RPMI7951 (cell line): ENCODE measurements around the gene NEURL4. TPM values are rescaled to one million over a fixed set of nuclear protein-coding genes. Genes with fewer than 3 reads are reported as not detected.

Experiments used
- DNase-seq: peaks from one replicate; pipeline ENCODE4 v3.0.0-alpha.2; 2012; ENCODE audit warnings: low read depth
- total RNA-seq: library from RNA; depleted of rRNA; stranded (reverse); fragments of >200 nt; shearing (Covaris generic); gene quantifications from 2 replicates; pipeline ENCODE4 v1.2.3, GENCODE V29; 2014

The NEURL4 gene
- total RNA-seq, 1 experiment from 2014 or later: 3.5 TPM

DNA sequence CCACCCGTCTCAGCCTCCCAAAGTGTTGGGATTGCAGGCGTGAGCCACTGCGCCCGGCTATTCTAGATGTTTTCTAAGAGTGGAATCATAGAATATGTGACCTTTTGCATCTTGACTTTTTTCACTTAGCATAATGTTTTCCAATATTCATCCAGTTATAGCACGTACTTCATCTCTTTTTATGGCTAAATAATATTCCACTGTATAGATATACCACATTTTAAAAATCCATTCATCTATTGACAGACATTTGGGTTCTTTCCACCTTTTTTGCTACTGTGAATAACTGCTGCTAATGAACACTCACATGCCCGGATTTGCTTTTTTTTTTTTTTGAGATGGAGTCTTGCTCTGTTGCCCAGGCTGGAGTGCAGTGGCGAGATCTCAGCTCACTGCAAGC, 25.0 kb downstream of the NEURL4 start:
- DNase-seq: no peak

DNA sequence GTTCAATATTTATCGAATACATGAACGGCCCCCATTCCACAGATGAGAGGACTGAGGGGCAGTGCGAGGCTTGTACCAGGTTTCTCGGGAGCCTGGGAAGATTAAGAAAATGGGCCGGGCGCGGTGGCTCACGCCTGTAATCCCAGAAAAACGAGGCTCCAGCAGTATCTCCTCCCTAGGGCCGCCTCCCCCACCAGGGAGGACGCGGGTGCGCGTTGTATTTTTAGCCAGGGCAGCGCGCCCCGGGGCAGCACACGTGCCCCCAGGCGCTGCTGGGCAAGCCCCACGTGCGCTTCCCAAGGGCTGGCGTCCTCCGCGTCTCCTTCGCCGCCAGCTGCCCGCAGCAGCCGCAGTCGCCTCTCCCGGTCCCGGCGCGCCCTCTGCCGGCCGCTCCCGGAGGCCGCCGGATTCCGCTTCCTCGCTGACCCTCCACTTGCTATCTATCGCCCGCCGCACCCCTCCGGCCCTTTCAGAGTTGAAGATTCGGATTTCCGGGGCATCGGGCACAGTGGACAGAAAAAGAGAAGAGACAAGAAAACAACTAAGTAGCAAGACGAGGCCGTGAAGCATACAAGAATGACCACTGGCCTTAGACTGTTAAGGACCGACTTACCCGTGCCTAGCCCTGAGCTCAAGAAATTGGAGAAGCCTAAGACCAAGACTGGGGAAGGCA, 32.8 kb downstream of the NEURL4 start:
- peak; percentile 75 for DNase-seq

DNA sequence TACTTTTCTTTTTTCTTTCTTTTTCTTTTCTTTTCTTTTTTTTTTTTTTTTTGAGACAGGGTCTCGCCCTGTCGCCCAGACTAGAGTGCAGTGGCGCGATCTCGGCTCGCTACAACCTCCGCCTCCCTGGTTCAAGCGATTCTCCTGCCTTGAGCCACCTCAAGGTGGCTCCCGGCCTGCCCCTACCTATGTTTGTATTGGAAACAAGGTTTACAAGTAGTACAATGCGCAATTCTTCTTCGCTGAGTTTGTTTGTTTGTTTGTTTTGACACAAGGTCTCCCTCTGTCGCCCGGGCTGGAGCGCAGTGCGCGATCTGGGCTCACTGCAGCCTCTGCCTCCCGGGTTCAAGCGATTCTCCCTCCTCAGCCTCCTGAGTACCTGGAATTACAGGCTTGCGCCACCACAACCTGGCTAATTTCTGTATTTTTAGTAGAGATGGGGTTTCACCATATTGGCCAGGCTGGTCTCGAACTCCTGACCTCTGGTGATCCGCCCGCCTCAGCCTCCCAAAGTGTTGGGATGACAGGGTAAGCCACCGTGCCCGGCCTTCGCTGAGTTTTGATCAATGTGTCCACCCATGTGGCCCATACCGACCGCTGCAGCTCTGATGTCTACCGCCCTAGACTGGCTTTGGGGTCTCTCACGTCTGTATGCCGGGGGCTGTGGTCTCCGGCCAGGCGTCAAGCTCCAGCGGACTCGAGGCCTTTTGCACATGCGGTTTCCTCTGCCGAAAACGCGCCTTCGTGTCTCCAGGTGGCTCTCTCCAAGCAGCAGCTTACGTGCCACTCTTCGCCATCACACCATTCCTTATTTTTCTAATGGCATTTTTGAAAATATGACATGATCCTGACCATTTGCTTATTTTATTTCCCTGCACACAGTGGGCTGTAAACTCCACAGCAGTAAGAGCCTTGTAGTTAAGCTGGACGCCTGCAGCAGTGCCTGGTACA, 33.6 kb downstream of the NEURL4 start:
- DNase-seq: no peak

- DNase-seq: peak; percentile 57
Measured at GRCh38 chr17:7294614-7295153, 34.5 kb downstream of the NEURL4 start, which contains the start of gene YBX2. YBX2 (minus strand) TSS chr17:7294639; CDS start chr17:7294500, 139 bp downstream.

GRCh38 chr17:7293816-7294613, 35.1 kb downstream of the NEURL4 start:
- no peak for DNase-seq

DNA sequence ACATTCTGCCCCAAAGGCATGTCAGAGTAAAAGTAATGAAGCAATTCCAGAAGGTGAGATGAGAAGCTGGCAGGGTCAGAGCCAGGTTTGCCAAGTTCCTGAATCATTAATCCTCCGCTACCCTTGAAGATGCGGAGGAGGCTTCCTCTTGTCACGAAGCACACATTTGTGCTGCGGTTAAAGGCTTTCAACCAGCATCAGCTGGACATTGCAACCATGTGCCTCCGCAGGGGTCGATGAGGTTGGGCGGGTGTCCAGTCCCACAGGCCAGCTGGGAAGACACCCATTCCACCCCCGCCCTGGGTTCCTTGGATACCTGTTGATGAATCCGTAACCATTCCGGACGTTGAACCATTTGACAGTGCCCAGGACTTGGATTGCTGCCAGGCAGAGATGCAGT, 36.0 kb downstream of the NEURL4 start:
- peak; percentile 78 for DNase-seq

- DNase-seq: no peak
Measured at GRCh38 chr17:7292729-7293128, 36.4 kb downstream of the NEURL4 start.

- no peak for DNase-seq
Measured at GRCh38 chr17:7292194-7292593, 36.9 kb downstream of the NEURL4 start.

GRCh38 chr17:7290685-7291084, 38.5 kb downstream of the NEURL4 start:
- DNase-seq: no peak

- no peak for DNase-seq
Measured at GRCh38 chr17:7290166-7290565, 39.0 kb downstream of the NEURL4 start.

DNA sequence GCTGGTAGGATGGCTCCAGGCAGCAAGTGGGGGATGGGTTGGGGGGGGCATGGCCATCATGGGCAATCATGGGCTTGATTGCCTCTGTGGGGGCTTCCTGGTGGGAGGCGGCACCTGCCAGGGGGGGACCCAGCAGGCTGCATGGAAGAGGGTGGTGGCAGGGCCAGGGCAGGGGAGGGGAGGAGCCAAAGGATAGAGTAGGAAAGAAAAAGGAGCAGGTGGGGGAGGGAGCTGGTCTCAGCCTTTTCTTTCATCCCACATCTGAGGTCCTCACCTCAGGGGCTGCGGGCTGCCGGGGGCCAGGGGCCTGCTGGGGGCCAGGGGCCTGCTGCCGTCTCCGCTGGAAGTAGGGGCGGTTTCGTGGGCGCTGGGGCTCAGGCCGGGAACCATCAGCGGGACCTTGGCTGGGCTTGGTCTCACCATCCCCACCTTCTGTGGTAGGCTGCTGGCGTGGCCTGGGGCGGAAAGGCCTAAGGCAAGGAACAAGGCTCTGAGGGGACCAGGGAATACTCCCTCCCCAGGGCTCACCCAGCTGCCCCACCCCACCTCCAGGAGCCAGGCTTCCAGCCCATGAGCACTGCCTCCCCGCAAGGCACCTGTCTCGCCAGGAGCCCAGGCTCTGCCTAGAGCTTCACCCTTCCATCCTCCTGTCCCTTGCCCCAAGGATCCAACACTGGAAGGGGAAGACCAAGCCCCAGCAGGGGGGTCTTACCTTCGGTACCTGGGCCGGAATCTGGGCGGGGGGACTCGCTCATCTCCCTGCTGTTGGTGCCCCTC, 39.7 kb downstream of the NEURL4 start:
- DNase-seq: no peak

DNA sequence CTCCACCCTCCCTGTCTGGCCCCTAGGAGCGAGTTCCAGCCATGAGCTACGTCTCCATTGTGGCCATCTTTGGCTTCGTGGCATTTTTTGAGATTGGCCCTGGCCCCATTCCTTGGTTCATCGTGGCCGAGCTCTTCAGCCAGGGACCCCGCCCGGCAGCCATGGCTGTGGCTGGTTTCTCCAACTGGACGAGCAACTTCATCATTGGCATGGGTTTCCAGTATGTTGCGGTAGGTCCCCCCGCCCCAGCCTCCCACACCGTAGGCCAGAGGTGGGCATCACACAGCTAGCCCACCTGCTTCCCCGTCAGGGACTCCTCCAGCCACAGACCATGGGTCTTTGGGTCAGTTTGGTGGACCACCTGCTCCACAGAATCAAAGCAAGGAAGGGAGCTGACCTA, 43.5 kb downstream of the NEURL4 start:
- no peak for DNase-seq

DNA sequence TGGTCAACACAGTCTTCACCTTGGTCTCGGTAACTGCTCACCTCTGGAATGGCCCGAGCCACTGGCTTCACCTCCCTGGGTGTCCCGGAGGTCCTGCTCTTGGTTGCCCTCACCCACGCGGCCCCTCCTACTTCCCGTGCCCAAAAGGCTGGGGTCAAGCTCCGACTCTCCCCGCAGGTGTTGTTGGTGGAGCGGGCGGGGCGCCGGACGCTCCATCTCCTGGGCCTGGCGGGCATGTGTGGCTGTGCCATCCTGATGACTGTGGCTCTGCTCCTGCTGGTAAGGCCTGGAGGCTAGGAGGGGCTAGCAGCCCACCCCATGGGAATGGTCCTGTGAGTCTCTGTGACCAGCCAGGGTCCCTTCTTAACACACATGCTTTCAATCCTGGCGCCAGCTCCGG, 44.2 kb downstream of the NEURL4 start:
- DNase-seq: no peak

DNA sequence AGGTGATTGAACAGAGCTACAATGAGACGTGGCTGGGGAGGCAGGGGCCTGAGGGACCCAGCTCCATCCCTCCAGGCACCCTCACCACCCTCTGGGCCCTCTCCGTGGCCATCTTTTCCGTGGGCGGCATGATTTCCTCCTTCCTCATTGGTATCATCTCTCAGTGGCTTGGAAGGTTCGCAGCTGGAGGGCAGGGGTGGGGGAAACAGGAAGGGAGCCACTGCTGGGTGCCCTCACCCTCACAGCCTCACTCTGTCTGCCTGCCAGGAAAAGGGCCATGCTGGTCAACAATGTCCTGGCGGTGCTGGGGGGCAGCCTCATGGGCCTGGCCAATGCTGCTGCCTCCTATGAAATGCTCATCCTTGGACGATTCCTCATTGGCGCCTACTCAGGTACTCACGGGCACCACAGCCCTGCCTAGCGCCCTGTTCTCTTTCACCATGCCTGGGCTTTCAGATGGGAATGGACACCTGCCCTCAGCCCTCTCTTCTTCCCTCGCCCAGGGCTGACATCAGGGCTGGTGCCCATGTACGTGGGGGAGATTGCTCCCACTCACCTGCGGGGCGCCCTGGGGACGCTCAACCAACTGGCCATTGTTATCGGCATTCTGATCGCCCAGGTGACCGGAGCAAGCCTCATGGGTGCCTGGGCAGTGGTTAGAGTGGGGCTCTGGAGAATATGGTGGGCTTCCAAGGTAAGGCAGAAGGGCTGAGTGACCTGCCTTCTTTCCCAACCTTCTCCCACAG, 45.5 kb downstream of the NEURL4 start:
- DNase-seq: no peak

- no peak for DNase-seq
Measured at GRCh38 chr17:7282752-7283321, 46.3 kb downstream of the NEURL4 start.

DNA sequence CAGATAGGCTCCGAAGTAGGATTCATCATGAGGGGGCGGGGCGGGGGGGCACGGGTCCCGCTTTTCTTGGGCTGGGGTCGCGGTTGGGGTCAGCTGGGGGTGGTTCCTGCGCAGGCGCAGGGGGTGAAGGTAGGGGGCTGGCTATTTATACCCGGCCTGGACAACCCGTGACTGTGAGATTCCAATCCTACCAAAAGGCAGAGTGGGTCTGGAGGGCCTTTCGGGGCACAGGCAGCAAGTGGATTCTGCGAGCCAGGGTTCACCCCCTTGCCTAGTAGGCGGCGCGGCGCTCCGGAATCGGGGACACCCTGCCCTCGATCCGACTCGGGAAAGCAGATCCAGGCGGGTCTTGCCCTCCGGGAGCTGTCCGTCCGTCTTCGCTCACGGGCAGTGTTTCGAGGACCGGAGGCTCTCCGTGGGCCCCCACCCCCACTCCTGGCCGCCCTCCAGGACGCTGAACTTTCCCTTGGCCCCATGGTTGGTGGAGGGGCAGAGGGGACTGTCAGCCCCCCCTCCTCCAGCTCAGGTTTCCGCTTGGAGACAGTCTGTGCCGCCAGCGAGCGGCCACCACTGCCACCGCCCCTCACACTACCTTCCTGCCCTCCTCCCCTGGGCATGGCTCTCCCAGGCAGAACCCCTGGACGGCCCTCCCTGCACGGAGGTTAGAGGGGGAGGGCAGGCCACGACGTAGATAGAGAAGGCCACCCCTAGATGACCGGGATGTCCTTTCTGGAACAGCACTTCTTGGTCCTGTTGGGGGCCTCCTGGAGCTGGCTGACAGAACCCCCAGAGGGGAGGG, 47.0 kb downstream of the NEURL4 start:
- DNase-seq: no peak

- peak; percentile 87 for DNase-seq
Measured at GRCh38 chr17:7281074-7281952, 47.8 kb downstream of the NEURL4 start, which contains the start of gene SLC2A4. SLC2A4 (plus strand) TSS chr17:7281718; CDS start chr17:7281935, 217 bp downstream.

- DNase-seq: peak; percentile 69
Measured at GRCh38 chr17:7280519-7281073, 48.5 kb downstream of the NEURL4 start.
